Melanocyte of skin (primary cell): ENCODE results near the gene MUC16. TPM values are rescaled to one million over a fixed set of nuclear protein-coding genes. Genes with fewer than 3 reads are reported as not detected.

Source experiments
- total RNA-seq, 2 donors: library from RNA; depleted of rRNA; stranded (reverse); fragments of >200 nt; gene quantifications; 2 replicates each; pipeline ENCODE4 v1.2.3, GENCODE V29; 2012

The MUC16 gene
- not detected for total RNA-seq

GRCh38 chr19:9009935-9010651 lies at the start of gene MUC16:
MUC16 (minus strand) TSS chr19:9010409.

Other genes with a start within 250 kb of the MUC16 start
- gene ZNF558, start 178.1 kb downstream of the MUC16 start, total RNA-seq, result 10 to 100 TPM; 12.3 to 15.8 TPM
- not detected for gene MBD3L1, start 178.0 kb downstream of the MUC16 start, total RNA-seq
- not detected for gene OR1M1, start 76.7 kb upstream of the MUC16 start, total RNA-seq
- not detected for gene OR7G2, start 97.1 kb upstream of the MUC16 start, total RNA-seq
- gene OR7G1, start 105.4 kb upstream of the MUC16 start, total RNA-seq, result not detected
- gene OR7G3, start 116.5 kb upstream of the MUC16 start, total RNA-seq, result not detected
- 10 to 100 TPM; 22.4 to 25.6 TPM for gene ZNF317, start 130.0 kb upstream of the MUC16 start, total RNA-seq
- under 1 TPM in 1 of 2 donors, not detected in 1; under 0.01 TPM for gene OR7D2, start 168.6 kb upstream of the MUC16 start, total RNA-seq
- gene OR7D4, start 209.2 kb upstream of the MUC16 start, total RNA-seq, result not detected
- not detected for gene OR7E24, start 240.5 kb upstream of the MUC16 start, total RNA-seq